NCI-H2081 (cell line): ENCODE results near the gene CNTNAP3B.
A peak's percentile ranks its signal among the peaks of the same experiment; 100 is the strongest.
"Not testable (repeated sequence)": the region's sequence is repeated elsewhere in the genome, so short reads cannot be mapped to it uniquely, and the experiment has no call there.

Experiments
- DNase-seq, 2 experiments: peaks; one replicate each; lab custom pipeline; 2025; lab: John Stamatoyannopoulos, UW

CNTNAP3B gene

DNA sequence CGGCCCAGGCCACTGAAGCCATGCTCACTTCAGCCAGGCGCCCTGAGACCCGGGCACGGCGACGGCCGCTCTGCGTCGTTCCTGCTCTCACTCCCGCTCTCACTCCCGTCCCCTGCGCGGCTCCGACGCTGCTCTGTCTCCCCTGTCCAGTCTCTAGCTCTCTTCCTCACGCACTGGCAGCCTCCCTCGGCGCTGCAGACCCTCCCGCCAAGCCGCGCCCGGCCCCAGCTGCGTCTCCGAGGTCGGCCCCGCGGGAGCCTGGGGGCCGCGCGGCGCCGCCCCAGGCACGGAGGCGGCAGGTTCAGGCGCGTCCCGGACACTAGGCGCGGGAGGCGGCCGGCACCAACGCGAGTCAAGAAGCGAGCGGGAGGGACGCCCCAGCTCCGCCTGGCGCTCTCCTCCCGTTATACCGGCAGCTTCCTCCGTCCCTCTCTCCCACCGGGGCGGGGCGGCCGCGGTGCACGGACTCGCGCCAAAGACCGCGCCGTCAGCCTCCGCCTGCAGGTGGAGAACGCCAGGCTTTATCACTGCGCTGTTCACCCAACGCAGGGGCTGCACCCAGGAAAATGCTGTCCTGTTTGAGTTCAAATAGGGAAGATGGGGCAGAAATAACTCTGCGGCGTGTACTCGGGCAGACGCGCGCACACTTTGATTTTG, at the start of gene CNTNAP3B:
Gene CNTNAP3B, minus strand, starts transcription at position 354 of the 657 bp plus-strand sequence. Its CDS starts 332 bp downstream, at position 22.
- DNase-seq: peak in 1 of 2 experiments; percentile 12

DNA sequence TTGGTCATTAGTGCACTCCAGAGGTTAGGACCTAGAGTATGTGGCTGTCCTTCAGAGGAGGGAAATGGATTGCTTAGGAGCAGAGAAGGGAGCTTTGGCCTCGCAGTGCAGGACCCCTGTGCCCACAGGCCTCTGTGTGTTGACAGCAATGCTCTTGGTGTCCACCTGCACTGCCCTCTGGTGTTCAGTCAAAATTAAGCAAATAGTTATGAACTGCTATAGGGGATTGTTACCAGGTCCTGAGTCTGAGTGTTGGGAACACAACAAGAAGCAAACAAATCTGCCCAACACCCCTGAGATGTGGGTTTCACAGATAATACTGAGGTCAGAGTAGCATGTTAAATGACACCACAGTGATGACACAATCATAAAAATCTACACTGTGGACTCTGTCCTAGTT, 31.1 kb upstream of the CNTNAP3B start:
- DNase-seq: not testable (repeated sequence)

DNA sequence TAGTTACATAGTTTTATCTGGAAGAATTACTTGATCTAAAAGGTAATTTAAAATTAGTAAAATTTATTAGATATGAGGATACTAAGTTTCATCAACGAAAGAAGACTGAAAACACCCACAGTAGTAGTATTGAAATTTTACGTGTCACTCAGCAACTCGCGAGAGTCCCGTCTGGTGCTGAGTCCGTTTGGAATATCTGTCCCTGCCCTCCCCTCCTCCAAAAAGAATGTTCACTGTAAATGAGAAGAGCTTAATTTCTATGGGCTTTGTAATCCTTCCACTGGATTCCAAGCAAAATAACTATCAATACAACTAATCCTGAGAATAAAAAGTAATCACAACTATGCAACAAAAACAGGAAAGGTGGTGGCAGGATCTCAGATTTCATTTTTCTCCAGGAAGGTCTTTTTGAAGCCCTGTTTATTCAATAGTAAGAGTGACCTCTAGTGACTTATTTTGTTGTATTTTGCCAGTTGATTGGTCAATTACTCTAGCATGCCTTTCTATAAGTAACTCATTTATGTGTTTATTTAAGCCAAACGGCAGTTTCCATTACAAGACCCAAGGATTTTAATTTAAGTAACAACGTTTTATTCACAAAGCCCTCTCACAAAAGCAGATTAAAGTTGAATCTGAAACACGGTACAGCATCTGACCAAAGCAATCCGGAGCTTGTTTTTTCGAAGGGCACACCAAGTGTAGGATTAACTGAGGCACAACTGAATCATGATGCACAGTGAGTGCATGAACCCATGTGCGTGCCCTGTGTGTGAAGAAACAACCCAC, 2.0 kb downstream of the CNTNAP3B start:
- DNase-seq: peak in 1 of 2 experiments; percentile 19

DNA sequence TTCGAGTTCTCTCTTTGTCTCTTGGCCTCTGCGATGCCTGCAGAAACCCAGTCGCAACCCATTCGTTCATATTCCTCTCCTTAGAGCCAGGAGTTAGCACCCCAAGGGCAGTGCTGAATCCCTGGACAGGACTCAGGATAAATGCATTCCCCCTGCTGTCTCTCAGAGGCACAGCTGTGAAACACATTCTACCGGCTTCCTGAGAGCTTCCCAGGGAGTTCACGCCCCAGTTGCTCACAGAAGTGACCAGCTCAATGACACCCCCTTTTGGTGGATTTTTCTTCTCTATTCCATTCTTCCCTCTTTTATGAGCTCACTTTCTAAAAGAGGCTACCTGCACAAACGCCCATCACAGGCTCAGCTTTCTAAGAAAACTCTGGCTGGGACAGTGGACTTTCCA, 8.2 kb downstream of the CNTNAP3B start:
- DNase-seq: peak in 1 of 2 experiments; percentile 22

DNA sequence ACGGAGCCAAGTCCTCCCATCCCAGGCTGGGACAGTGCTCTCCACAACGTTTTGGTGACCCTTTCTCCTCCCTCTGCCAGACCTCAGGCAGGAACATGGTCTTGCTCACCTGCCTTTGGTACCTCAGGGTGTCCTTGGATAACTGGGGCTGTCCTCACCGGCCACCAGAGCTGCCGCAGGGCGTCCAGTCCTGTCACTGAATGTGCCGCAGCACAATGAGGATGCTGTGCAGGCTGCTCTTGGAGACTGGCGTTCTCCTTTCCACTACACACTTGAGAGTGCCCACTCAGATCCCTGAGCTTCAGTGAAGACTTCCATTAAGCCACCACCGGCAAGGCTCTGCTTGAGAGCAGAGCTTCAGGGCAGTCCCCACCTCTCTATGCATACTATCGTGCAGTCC, 33.3 kb downstream of the CNTNAP3B start:
- not testable (repeated sequence) for DNase-seq

DNA sequence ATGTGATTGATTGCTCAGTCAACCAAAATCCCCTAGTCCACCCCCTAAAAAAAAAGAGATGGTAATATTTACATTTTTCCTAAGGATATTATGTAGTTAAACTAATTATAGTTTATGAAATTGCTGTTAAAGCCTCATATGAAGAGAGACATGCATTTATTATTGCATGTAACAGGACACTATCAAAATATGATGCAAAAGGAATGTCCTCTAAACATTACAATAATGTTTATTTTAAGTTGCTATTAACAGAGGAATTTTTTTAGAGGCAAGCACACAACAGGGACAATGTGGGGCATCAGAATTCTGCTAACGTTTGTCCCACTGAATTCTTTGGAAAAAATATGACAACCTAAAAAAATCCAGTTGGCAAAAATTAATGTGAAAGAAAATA, 44.7 kb downstream of the CNTNAP3B start:
- not testable (repeated sequence) for DNase-seq

DNA sequence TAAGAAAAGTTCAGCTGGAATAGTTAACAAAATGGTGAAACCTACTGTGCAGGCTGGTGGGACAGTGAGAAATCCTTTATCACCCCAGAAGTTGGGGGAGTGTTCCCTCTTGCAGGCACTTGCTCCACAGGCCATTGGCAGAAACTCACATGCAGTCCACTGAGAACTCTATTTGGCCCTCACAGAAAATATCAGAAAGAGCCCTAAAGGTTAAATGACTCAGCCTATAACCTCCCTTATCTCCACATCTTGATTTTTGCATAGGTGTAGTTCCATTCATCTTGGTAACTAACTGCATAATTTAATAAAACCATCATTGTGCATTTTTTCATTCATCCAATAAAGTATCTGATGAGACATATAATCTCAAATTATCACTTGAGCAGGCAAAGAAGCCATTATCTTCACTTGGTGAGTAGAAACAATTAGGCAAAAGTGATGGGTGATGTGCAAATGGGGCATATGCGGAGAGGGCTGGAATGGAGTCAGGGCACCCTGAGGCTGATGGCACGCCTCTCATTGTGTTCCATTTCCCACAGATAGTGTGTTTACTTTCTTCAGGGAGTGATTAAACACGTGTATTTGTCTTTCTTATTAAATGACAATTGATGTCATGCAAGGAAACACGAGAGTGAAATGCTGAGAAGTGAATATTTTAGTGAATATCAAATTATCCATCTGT, 45.2 kb downstream of the CNTNAP3B start:
- not testable (repeated sequence) for DNase-seq

DNA sequence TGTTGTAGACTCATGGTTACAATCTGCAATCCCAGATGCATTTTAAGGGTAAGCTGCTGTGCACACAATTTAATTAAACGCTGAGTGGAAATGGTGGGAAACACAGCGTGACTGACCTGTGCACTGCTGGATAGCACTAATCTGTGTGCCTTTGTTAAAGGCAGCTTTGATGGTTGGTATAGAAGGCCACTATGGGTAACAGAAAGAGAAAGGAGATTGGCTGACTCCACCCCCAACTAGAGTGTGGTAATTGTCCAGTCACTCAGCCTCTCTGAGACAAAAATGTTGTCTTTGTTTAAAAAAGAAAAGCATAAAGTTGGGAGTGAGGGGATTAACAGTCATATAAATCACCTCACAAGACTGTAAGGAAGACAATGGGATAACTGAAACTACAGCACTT, 48.9 kb downstream of the CNTNAP3B start:
- not testable (repeated sequence) for DNase-seq

DNA sequence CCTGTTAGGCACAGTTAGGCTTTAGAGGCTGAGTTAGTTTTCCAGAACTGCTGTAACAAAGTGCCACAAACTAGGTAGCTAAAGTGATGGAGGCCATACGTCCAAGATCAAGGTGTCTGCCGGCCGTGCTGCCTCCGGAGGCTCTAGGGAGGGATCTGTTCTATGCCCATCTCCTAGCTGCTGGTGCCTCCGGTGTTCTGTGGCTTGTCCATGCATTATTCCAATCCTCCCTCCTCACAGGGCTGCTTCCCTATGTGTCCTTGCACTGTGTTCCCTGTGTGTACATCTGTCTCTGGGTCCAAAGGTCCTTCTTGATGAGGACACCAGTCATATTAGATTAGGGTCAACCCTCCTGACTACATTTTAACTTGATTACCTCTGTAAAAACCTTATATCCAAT, 54.4 kb downstream of the CNTNAP3B start:
- not testable (repeated sequence) for DNase-seq

DNA sequence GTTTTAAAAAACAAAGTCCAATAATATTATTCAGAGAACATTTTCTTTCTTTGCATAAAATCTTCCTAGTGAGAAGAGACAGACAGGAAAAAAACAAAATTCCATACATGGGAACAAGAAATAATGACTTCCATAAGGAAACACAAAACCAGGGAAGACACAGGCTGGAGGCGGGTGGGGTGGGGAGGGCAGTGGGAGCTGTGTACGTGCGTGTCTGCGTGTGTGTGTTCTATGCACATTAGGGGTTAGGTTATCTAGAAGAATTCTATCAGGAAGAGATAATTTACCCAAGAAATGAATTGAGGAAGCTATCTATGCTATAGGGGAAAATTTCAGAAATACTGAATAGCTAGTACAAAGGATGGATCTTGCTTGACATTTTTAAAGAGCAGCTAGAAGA, 58.2 kb downstream of the CNTNAP3B start:
- DNase-seq: not testable (repeated sequence)

DNA sequence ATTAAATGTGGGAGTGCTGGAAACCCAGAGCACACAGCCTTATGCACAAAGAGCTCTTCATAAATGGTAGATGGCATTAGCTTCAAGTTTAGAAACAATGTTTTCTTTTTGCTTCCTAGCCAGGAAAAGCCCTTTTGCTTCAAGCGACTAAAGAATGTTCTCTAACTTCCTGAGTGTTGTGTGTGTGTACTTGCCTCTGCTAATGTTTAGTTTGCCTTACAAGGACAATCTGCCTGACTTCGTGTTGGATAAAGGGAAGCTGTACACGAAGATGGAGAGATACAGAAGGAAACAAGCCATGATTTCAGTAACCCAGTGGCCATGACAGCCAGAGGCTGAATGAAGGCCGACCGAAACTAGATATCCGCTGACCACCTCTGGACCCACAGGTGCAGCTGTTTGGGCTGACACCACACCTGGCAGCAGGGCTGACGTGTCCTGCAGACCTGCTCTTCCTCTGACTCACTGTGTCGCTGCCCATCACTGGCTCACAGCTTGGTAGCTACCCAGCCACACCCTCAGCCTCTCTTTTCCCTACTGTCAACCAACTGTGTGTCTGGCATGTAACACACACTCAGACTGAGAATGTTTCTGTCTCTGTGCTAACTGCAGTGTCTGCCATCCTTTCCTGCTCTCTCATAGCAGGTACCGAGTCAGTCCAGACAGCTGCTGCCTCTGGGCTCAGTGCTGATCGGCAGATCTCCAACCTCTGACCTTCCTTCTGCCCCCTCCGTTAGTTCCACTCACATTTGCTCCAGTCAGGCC, 59.0 kb downstream of the CNTNAP3B start:
- DNase-seq: not testable (repeated sequence)

DNA sequence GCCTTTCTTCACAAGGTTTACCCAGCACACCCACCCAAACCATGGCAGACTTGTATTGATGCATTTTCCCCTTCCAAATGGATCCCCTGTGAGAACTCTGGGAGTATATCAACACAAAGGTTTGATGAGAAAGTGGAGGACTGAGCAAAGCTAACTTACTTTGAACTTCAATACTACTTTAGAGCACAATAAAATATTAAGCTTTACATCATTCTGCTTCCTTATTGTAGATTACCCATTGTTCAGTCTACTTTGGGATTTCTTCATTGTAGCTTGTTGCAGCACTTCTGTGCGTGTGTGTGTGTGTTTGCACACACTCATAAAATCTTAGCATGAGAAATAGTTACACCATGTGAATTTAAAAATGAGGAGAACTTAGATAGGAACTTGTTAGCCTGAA, 75.4 kb downstream of the CNTNAP3B start:
- not testable (repeated sequence) for DNase-seq

DNA sequence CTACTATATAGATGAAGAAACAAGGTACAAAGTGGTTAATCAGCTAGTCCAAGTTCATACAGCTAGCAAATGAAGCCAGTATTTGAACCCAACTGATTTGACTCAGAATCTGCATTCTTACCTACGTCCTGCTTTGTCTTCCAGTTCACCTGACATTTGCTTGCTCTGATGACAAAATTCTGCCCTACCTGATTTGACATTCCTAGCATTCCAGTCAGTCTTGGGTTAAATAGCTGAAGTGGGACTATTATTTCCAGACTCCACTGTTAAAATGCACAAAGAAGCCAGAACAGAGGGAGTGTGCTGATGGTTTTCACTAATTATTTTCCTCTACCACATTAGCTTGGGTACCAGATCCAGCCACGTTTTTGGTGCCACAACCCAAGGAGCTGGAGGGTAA, 78.5 kb downstream of the CNTNAP3B start:
- not testable (repeated sequence) for DNase-seq

DNA sequence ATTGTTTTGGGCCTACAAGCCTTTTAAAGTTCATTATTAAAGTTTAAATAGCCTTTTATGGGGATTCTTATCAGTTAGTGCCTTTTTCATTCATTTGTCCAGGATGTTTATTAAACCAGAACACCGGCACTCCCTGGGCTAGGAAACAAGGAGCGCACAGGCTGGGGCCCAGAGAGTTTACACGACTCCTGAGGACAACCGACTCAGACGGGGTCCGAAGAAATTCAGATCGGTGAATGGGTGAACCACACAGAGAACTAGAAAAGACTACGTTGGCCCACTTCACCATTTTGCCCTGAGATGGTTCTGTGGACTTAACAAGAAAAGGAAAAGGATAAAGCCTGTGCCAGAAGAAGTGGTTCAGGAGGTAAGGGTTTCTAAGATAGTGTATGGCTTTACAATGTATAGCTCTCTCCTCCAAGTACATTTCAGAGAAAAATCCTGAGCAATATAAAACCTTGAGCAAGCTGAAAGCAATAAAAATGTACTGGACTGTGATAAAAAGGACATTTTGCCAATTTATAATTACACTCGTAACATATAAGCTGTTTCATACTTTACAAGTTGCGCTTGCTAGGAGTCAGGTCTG, 84.7 kb downstream of the CNTNAP3B start:
- DNase-seq: not testable (repeated sequence)

DNA sequence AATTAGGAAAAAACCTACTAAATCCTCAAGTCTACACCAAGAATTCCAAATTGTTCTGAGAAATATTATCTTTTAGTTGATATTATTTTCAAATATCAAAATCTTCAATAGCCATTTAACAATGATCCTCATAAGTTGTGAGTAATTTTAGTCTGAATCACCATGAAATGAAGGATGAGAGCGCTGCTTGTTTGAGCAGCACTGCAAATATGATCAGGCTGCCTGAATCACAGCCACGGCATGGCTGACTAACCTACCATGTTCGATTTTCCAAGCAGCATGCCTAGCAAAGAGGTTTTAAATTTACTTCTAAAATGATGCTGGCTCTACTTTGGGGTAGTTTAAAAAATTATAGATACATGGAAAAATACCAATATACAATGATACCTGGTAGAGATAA, 95.7 kb downstream of the CNTNAP3B start:
- DNase-seq: not testable (repeated sequence)

DNA sequence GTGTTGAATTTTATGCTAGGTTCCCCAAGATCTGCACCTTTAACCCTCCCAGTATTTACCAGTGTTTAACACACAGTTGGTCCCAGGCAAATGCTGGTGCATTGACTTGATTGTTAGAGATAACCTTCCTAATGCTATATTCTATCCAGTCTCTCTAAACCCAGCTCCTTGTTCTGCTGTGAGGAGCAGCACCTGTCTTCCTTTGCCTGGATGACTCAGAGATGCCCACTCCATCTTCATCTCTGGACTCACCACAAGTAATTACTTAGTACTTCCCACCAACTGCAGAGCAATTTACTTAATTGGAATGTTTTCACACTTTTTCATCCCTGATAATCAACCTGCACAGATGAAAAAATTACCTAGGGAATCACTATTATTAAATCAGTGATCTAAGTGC, 108.6 kb downstream of the CNTNAP3B start:
- DNase-seq: not testable (repeated sequence)

DNA sequence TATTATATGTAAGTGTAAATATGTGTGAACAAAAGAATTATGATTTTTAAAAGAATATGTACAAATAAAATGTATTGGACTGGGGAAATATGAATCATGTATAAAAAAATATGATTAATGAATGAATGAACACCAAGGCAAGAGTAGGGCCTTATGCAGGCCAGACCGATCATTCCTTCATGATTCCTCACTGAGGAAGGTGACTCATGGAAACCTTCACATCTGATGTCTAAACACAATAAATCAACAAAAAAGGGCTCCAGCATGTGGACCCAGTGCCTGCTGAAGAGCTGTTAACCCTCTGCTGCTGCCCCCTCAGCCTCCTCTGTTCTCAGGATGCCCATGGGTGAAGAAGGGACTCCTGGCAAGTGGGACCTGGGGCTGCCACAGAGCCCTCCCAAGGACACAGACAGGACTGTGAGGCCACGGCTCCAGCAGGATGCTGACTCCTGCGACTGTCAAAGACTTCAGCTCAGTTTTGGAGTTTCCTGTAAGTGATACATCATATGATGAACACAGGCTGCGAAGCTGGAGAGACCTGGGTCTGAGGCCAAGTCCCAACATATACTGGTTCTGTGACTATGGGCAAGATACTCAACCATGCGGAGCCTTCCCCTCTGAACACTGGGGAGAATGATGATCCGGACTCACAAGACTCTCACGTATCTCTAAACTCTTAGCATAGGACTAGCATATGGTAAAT, 110.9 kb downstream of the CNTNAP3B start:
- not testable (repeated sequence) for DNase-seq

DNA sequence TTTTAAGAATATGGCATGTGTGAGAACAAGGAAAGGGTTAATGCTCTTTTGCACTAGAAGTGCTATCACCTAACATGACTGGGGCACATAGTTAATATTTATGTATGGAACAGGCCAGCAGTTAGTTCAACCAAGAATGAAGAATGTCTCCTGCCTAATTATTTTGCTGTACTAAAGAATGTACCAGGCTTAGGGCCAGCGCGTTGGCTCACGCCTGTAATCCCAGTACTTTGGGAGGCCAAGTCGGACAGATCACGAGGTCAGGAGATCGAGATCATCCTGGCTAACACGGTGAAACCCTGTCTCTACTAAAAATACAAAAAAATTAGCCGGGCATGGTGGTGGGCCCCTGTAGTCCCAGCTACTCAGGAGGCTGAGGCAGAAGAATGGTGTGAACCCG, 114.9 kb downstream of the CNTNAP3B start:
- not testable (repeated sequence) for DNase-seq

DNA sequence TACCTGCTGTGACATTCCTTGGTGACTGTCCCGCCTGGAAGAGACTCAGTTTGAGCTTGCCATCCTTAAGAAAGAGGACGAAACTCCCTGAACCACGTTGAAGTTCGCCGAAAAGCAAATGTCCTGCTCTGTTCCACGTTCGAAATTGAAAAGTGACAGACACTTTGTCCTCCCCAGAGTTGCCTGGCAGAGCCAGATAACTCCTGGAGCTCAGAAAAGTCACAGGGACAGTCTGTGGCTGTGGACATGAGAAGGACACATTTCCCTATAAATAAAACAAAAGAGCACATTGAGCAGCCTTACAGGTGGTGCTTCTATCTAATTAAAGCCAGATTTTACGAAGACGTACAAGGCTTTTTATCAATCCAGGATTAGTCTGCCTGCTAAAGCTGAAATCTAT, 137.6 kb downstream of the CNTNAP3B start:
- DNase-seq: not testable (repeated sequence)

DNA sequence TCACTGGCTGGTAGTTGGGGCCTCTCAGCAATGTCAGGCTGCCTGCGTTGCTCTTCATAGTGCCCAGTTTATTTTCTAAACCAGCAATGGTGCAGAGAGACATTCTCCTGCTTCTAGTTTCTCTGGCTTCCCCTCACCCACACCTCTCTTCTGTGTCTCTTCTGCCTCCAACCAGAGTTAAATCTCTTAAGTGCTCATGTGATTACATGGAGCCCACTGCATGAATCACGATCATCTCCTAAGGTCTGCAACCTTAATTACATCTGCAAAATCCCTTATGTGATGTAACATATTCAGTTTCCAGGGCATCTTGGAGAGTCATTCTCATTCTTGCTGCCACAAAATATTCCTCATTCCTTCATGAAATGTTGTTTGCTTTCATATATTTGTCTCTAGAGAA, 149.0 kb downstream of the CNTNAP3B start:
- DNase-seq: not testable (repeated sequence)
